ENCODE measurements around the gene SPOCK3. TPM values are rescaled to one million over a fixed set of nuclear protein-coding genes. Genes with fewer than 3 reads are reported as not detected.

SPOCK3 gene
- polyA plus RNA-seq, 3 donors = 0.31 to 1.9 (median 1.2) TPM

DNA sequence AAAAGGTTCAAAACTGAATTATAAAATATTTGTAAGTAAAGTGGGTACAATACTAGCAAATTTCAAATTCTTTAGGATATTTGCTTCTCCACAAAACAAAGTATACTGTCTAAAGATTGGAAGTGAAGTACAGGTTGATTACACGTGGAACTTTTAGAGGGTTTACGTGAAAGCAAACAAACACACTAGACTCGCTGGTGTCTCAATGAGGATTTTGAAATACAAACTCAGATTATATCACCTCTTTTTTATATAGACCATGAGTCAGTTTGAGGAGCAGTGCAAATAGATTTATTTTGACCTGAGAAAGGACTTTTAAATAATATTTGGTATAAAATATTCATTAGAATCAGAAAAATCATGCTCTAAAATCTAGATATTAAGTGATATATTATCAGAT lies 185.0 kb downstream of the SPOCK3 start:
- WGBS (ENCODE audit: insufficient coverage) = no CpG with 5 or more reads among the region's 3 CpGs
- no peak overlapping the region for H3K9ac ChIP-seq (ENCODE audit: insufficient read depth, low read length, poor library complexity, severe bottlenecking)
- TF ChIP-seq, protein P1, sequence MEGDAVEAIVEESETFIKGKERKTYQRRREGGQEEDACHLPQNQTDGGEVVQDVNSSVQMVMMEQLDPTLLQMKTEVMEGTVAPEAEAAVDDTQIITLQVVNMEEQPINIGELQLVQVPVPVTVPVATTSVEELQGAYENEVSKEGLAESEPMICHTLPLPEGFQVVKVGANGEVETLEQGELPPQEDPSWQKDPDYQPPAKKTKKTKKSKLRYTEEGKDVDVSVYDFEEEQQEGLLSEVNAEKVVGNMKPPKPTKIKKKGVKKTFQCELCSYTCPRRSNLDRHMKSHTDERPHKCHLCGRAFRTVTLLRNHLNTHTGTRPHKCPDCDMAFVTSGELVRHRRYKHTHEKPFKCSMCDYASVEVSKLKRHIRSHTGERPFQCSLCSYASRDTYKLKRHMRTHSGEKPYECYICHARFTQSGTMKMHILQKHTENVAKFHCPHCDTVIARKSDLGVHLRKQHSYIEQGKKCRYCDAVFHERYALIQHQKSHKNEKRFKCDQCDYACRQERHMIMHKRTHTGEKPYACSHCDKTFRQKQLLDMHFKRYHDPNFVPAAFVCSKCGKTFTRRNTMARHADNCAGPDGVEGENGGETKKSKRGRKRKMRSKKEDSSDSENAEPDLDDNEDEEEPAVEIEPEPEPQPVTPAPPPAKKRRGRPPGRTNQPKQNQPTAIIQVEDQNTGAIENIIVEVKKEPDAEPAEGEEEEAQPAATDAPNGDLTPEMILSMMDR (IDR thresholded peaks at IDR 0.05) = no peak
- no peak for DNase-seq
- peaks cover 7% of the 10 kb centered on the region for H3K4me1 Mint-ChIP-seq
- H3K4me2 ChIP-seq (replicated peaks; ENCODE audit: extremely low read depth, low read length, poor library complexity, severe bottlenecking) = no peak overlapping the region
- no peak overlapping the region for H3K4me3 Mint-ChIP-seq
- no peaks in the 10 kb centered on the region for H3K9me3 ChIP-seq (replicated peaks in 1 of 2; ENCODE audit: control insufficient read depth in 1 of 2, insufficient read depth in 1 of 2, low read length in 2 of 2)
- H3K27me3 ChIP-seq (ENCODE audit: control insufficient read depth in 2 of 2, insufficient read depth in 2 of 2, low read length in 2 of 2) = no peaks in the 10 kb centered on the region
- intact Hi-C loops (cut with micrococcal nuclease) = no loop called here
- H3K9me3 Mint-ChIP-seq = peaks cover 0 to 8% (median 2%) of the 10 kb centered on the region in 7 donors
- no peaks in the 10 kb centered on the region for H3K36me3 ChIP-seq (replicated peaks in 1 of 2; ENCODE audit: control insufficient read depth in 1 of 2, insufficient read depth in 2 of 2, low read length in 2 of 2)
- no peaks in the 10 kb centered on the region for H4K20me1 ChIP-seq (ENCODE audit: insufficient read depth, low read length)
- no peak overlapping the region for H3K27ac ChIP-seq (ENCODE audit: low read depth in 1 of 2, low read length in 2 of 2)
- no peak overlapping the region for H2AFZ ChIP-seq (ENCODE audit: insufficient read depth, low read depth, low read length, poor library complexity, severe bottlenecking)
- peaks cover 3 to 4% of the 10 kb centered on the region in 2 donors for H3K4me1 ChIP-seq (ENCODE audit: control insufficient read depth in 1 of 2, insufficient read depth in 2 of 2, low read length in 2 of 2)
- no peak overlapping the region for H3K4me3 ChIP-seq (replicated peaks in 1 of 3; ENCODE audit: low read depth in 2 of 3, low read length in 3 of 3)
- no peaks in the 10 kb centered on the region for H3K36me3 Mint-ChIP-seq
- no peaks in the 10 kb centered on the region for H3K79me2 ChIP-seq (ENCODE audit: insufficient read depth, low read length)
- no peaks in the 10 kb centered on the region for H3K27me3 Mint-ChIP-seq (ENCODE audit: low read depth in 3 of 3)
- no peak overlapping the region for H3K27ac Mint-ChIP-seq

DNA sequence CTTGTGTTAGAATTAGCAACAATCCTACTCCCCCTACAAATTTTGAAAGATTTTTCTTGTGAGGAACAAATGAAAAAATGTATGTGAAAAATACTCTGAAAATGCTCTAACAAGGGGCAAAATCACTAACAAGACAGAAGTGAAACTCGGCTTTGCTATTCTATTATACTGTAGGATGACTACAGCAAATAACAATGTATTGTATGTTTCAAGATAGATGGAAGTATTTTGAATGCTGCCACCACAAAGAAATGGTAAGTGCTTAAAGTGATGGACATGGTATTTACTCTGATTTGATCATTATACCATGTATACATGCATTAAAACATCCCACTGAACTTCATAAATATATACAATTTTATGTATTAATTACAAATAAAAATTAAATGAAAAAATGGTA lies 192.8 kb downstream of the SPOCK3 start:
- TF ChIP-seq, protein P1 (IDR thresholded peaks at IDR 0.05) = no peak
- peaks cover 0 to 3% of the 10 kb centered on the region in 2 donors for H3K9me3 ChIP-seq (replicated peaks in 1 of 2; ENCODE audit: control insufficient read depth in 1 of 2, insufficient read depth in 1 of 2, low read length in 2 of 2)

More for the DNA sequence above, 192.8 kb downstream of the SPOCK3 start:
- no CpG with 5 or more reads among the region's 1 CpG for whole genome bisulfite sequencing (ENCODE audit: insufficient coverage)
- peaks cover 0 to 14% (median 3%) of the 10 kb centered on the region in 7 donors for H3K9me3 Mint-ChIP-seq
- no peak overlapping the region for H3K9ac ChIP-seq (ENCODE audit: insufficient read depth, low read length, poor library complexity, severe bottlenecking)
- H3K4me3 Mint-ChIP-seq = no peak overlapping the region
- H3K36me3 ChIP-seq (replicated peaks in 1 of 2; ENCODE audit: control insufficient read depth in 1 of 2, insufficient read depth in 2 of 2, low read length in 2 of 2) = no peaks in the 10 kb centered on the region
- DNase-seq = peak in 1 of 3 donors; percentile 4
- no peak overlapping the region for H2AFZ ChIP-seq (ENCODE audit: insufficient read depth, low read depth, low read length, poor library complexity, severe bottlenecking)
- no peak overlapping the region for H3K4me2 ChIP-seq (replicated peaks; ENCODE audit: extremely low read depth, low read length, poor library complexity, severe bottlenecking)
- no peak overlapping the region for H3K4me3 ChIP-seq (replicated peaks in 1 of 3; ENCODE audit: low read depth in 2 of 3, low read length in 3 of 3)
- H3K4me1 Mint-ChIP-seq = peaks cover 17% of the 10 kb centered on the region
- H3K79me2 ChIP-seq (ENCODE audit: insufficient read depth, low read length) = no peaks in the 10 kb centered on the region
- no peaks in the 10 kb centered on the region for H3K27me3 ChIP-seq (ENCODE audit: control insufficient read depth in 2 of 2, insufficient read depth in 2 of 2, low read length in 2 of 2)
- H3K4me1 ChIP-seq (ENCODE audit: control insufficient read depth in 1 of 2, insufficient read depth in 2 of 2, low read length in 2 of 2) = peaks cover 10% of the 10 kb centered on the region in 2 donors
- peak overlapping the region in 1 of 2 donors; percentile 42 for H3K27ac ChIP-seq (ENCODE audit: low read depth in 1 of 2, low read length in 2 of 2)
- H3K36me3 Mint-ChIP-seq = no peaks in the 10 kb centered on the region
- peaks cover 0 to 1% (median 0%) of the 10 kb centered on the region in 3 donors for H3K27me3 Mint-ChIP-seq (ENCODE audit: low read depth in 3 of 3)
- intact Hi-C loops (cut with micrococcal nuclease) = no loop called here
- no peaks in the 10 kb centered on the region for H4K20me1 ChIP-seq (ENCODE audit: insufficient read depth, low read length)
- no peak overlapping the region for H3K27ac Mint-ChIP-seq

All from CD14-positive monocyte (primary cell).